Mesodermal cell (in vitro differentiated cells): ENCODE results near the gene MOB3C.

Experiments used
- H3K27ac ChIP-seq: 2 replicates; pipeline ENCODE4 v1.7.0; 2013; ENCODE audit warnings: mild to moderate bottlenecking, low read depth, low read length, moderate library complexity; ENCODE audit not compliant: severe bottlenecking
- H3K36me3 ChIP-seq: 2 replicates; pipeline ENCODE4 v1.7.1; 2013; ENCODE audit warnings: mild to moderate bottlenecking, low read length, moderate library complexity; ENCODE audit not compliant: control insufficient read depth, insufficient read depth
- H3K4me1 ChIP-seq: one replicate; pipeline ENCODE4 v1.7.1; 2013; ENCODE audit warnings: mild to moderate bottlenecking, low read length; ENCODE audit not compliant: insufficient read depth, control insufficient read depth, poor library complexity, severe bottlenecking
- H3K4me3 ChIP-seq: 2 replicates; pipeline ENCODE4 v1.7.0; 2013; ENCODE audit warnings: low read length, control low read depth, mild to moderate bottlenecking; ENCODE audit not compliant: insufficient read depth, poor library complexity, severe bottlenecking; ENCODE audit errors: extremely low read depth
- H3K9me3 ChIP-seq: 2 replicates; pipeline ENCODE4 v1.7.1; 2013; ENCODE audit warnings: mild to moderate bottlenecking, low read length, moderate library complexity; ENCODE audit not compliant: control insufficient read depth
- WGBS, 2 experiments: methylation state at CpG; one replicate each; pipeline ENCODE4 v1.1.5; 2013; ENCODE audit warnings: missing lambda C conversion rate in 2 of 2; ENCODE audit not compliant: insufficient coverage in 2 of 2; 5-methylcytosine and 5-hydroxymethylcytosine counted together

Gene MOB3C

GRCh38 chr1:46575300-46575699, 41.3 kb downstream of the MOB3C start:
- WGBS, 2 experiments: 79 to 84% methylated on average over 8 to 9 of the region's 12 CpGs
- H3K36me3 ChIP-seq: peaks cover 24% of the 10 kb centered on the region
- H3K9me3 ChIP-seq: no peaks in the 10 kb centered on the region
- no peaks in the 10 kb centered on the region for H3K4me1 ChIP-seq
- no peak overlapping the region for H3K4me3 ChIP-seq
- H3K27ac ChIP-seq: no peak overlapping the region

- H3K9me3 ChIP-seq: no peaks in the 10 kb centered on the region
- H3K4me1 ChIP-seq: no peaks in the 10 kb centered on the region
- H3K27ac ChIP-seq: no peak overlapping the region
- no peak overlapping the region for H3K4me3 ChIP-seq
- peaks cover 17% of the 10 kb centered on the region for H3K36me3 ChIP-seq
- 94 to 100% methylated on average over 3 to 5 of the region's 6 CpGs for WGBS, 2 experiments
These were observed 44.9 kb downstream of the MOB3C start for GRCh38 chr1:46571691-46572225.

- Histone ChIP-seq H3K36me3 (peaks cover 16% of the 10 kb centered on the region), H3K4me3 (no peak overlapping the region), H3K27ac (no peak overlapping the region), H3K4me1 (no peaks in the 10 kb centered on the region), H3K9me3 (no peaks in the 10 kb centered on the region)
- WGBS, 2 experiments: 86 to 89% methylated on average over 9 to 10 of the region's 14 CpGs
These were observed 46.5 kb downstream of the MOB3C start for GRCh38 chr1:46569884-46570725.

- Histone ChIP-seq H3K4me1 (no peaks in the 10 kb centered on the region), H3K9me3 (no peaks in the 10 kb centered on the region), H3K27ac (no peak overlapping the region), H3K36me3 (peaks cover 26% of the 10 kb centered on the region), H3K4me3 (no peak overlapping the region)
- WGBS, 2 experiments: 69 to 90% methylated on average over 1 to 4 of the region's 4 CpGs
These were observed 47.5 kb downstream of the MOB3C start for GRCh38 chr1:46569116-46569515.

- Histone ChIP-seq H3K27ac (no peak overlapping the region), H3K4me3 (no peak overlapping the region), H3K36me3 (peaks cover 27% of the 10 kb centered on the region), H3K4me1 (no peaks in the 10 kb centered on the region), H3K9me3 (no peaks in the 10 kb centered on the region)
- WGBS, 2 experiments: 81 to 86% methylated on average over 4 to 5 of the region's 6 CpGs
These were observed 48.1 kb downstream of the MOB3C start for GRCh38 chr1:46568461-46568891.

DNA sequence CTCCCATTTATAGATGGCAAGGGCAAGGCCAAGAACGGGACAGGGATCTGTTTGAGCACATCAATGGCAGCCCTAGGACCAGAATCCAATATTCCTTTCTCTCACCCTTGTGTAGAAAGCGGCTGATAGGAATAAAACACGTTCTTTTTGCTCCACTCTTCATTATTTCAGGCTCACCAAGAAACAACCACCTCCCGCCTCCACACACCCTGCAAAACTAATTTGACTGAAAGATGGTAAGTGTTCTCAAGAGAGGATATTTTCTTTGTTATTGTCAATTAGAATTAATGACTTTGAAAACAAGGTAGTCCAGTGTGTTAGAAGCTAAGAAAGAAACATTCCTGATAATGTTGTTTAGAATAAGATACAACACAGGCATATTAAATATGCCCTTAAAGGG, 53.3 kb downstream of the MOB3C start:
- H3K4me1 ChIP-seq: no peaks in the 10 kb centered on the region
- 86% methylated on average over 2 of the region's 4 CpGs; no CpG with 5 or more reads in 1 of the 2 experiments for whole genome bisulfite sequencing, 2 experiments
- H3K27ac ChIP-seq: no peak overlapping the region
- no peak overlapping the region for H3K4me3 ChIP-seq
- H3K9me3 ChIP-seq: no peaks in the 10 kb centered on the region
- H3K36me3 ChIP-seq: peaks cover 54% of the 10 kb centered on the region

GRCh38 chr1:46562498-46562897, 54.1 kb downstream of the MOB3C start:
- Histone ChIP-seq H3K27ac (no peak overlapping the region), H3K4me3 (no peak overlapping the region), H3K36me3 (peaks cover 50% of the 10 kb centered on the region), H3K9me3 (no peaks in the 10 kb centered on the region), H3K4me1 (no peaks in the 10 kb centered on the region)
- WGBS, 2 experiments: 94 to 96% methylated on average over 14 to 15 of the region's 15 CpGs

DNA sequence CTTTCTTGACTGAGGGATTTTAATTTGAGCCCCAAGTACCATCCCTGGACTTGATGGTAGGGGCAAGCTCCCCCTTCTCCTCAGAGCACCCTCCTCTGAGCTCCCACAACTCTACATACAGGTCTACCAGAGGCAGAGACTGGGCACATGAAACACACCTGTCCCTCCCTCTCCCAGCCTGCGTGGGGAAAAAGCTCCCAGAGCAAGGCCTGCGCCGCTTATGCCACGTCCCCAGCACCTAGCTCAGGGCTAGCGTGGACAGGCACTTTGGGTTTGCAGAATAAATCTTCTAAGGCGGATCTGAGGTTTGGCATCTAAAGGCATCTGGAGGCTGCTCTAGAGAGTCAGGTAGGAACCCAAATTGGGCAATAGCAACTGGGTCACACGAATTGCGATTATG, 57.6 kb downstream of the MOB3C start:
- Histone ChIP-seq H3K4me3 (no peak overlapping the region), H3K36me3 (peaks cover 31% of the 10 kb centered on the region), H3K27ac (no peak overlapping the region), H3K9me3 (no peaks in the 10 kb centered on the region), H3K4me1 (no peaks in the 10 kb centered on the region)
- 95 to 98% methylated on average over 7 to 8 of the region's 8 CpGs for WGBS, 2 experiments

- Histone ChIP-seq H3K9me3 (no peaks in the 10 kb centered on the region), H3K4me3 (no peak overlapping the region), H3K27ac (no peak overlapping the region), H3K36me3 (peaks cover 31% of the 10 kb centered on the region), H3K4me1 (no peaks in the 10 kb centered on the region)
- WGBS, 2 experiments: 67 to 70% methylated on average over 17 to 20 of the region's 20 CpGs
These were observed 58.3 kb downstream of the MOB3C start for GRCh38 chr1:46558141-46558963.
